CD4-positive, alpha-beta T cell (primary cell): ENCODE results near the gene NUAK1. TPM values are rescaled to one million over a fixed set of nuclear protein-coding genes. Genes with fewer than 3 reads are reported as not detected.

Experiments used
- ATAC-seq: fragments of 200-7000 bp; cut with Tn5 transposase; one replicate; pipeline ENCODE4 v1.10.0; 2022; ENCODE audit warnings: mild to moderate bottlenecking; ENCODE audit not compliant: poor library complexity
- CTCF ChIA-PET: fragments of 350-600 bp; sonication (Branson Sonifier 250); formaldehyde crosslinking; loops from one replicate; lab custom pipeline; 2021; ENCODE audit warnings: antibody characterized with exemption, inconsistent platforms; lab: Charles Lee
- POLR2A ChIA-PET: fragments of 350-600 bp; sonication (Branson Sonifier 250); formaldehyde crosslinking; loops from one replicate; lab custom pipeline; 2021; ENCODE audit warnings: antibody characterized with exemption, inconsistent platforms; lab: Charles Lee
- DNase-seq, 14 experiments: peaks; one replicate each; pipeline ENCODE4 v3.0.0-alpha.2; 2013 to 2020; ENCODE audit warnings: mixed read lengths in 2 of 14
- H3K27ac ChIP-seq, 2 donors: one replicate each; pipeline versions ENCODE4 v1.5.1 to v1.7.0; 2013; ENCODE audit warnings: low read length in 2 of 2, low read depth in 1 of 2, mild to moderate bottlenecking in 1 of 2
- H3K27me3 ChIP-seq, 2 experiments: 1 replicate in 1 of 2; 2 replicates in 1 of 2; pipeline versions ENCODE4 v1.6.1 to v1.7.0; 2013; ENCODE audit warnings: low read length in 2 of 2, control low read depth in 1 of 2, mild to moderate bottlenecking in 1 of 2, moderate library complexity in 1 of 2; ENCODE audit not compliant: insufficient read depth in 2 of 2, control insufficient read depth in 1 of 2
- H3K36me3 ChIP-seq: one replicate; pipeline ENCODE4 v1.6.1; 2013; ENCODE audit warnings: low read length, control low read depth; ENCODE audit not compliant: insufficient read depth
- H3K4me1 ChIP-seq: one replicate; pipeline ENCODE4 v1.6.1; 2013; ENCODE audit warnings: low read length, control low read depth; ENCODE audit not compliant: insufficient read depth
- H3K4me3 ChIP-seq: one replicate; pipeline ENCODE4 v1.5.1; 2013; ENCODE audit warnings: mild to moderate bottlenecking, low read length, moderate library complexity
- H3K9me3 ChIP-seq, 2 experiments: 1 replicate in 1 of 2; 2 replicates in 1 of 2; pipeline versions ENCODE4 v1.6.1 to v1.7.0; 2013; ENCODE audit warnings: low read length in 2 of 2, mild to moderate bottlenecking in 2 of 2, control low read depth in 1 of 2, moderate library complexity in 1 of 2; ENCODE audit not compliant: control insufficient read depth in 1 of 2, insufficient read depth in 1 of 2
- H3K27ac Mint-ChIP-seq: one replicate; pipeline ENCODE4 v1.8.0; 2020; ENCODE audit warnings: mixed read lengths
- H3K27me3 Mint-ChIP-seq: one replicate; pipeline ENCODE4 v1.8.0; 2021; ENCODE audit warnings: mixed read lengths
- H3K36me3 Mint-ChIP-seq: one replicate; pipeline ENCODE4 v1.8.0; 2021; ENCODE audit warnings: low read depth, mixed read lengths
- H3K4me1 Mint-ChIP-seq: one replicate; pipeline ENCODE4 v1.8.0; 2021; ENCODE audit warnings: low read depth, mixed read lengths
- H3K4me3 Mint-ChIP-seq: one replicate; pipeline ENCODE4 v1.8.0; 2020; ENCODE audit warnings: mild to moderate bottlenecking, mixed read lengths
- H3K9me3 Mint-ChIP-seq: one replicate; pipeline ENCODE4 v1.8.0; 2020; ENCODE audit warnings: mixed read lengths
- CTCF ChIP-seq: fragments of 200-600 bp; IDR thresholded peaks from one replicate; pipeline ENCODE4 v1.8.0; 2022; ENCODE audit warnings: antibody characterized with exemption, mild to moderate bottlenecking
- intact Hi-C, 2 experiments: fragments of 100-400 bp; cut with DNase I in 1 of 2; cut with micrococcal nuclease in 1 of 2; formaldehyde crosslinking; loops; one replicate each; pipeline versions ENCODE4 v1.15.1 to v1.9.0; 2023 to 2025; cut with DNase I, micrococcal nuclease
- total RNA-seq, 174 experiments: library from RNA in 2 of 174; stranded (reverse) in 2 of 174; gene quantifications; one replicate each; pipeline ENCODE4 v1.2.3 and lab custom pipeline; 2021 to 2026

NUAK1 gene
- total RNA-seq, 2 experiments from 2014 or later = 0.16 TPM; not detected in 1

GRCh38 chr12:106091446-106091820 is 47.3 kb downstream of the NUAK1 start:
- intact Hi-C loops = no loop called here
- no peaks in the 10 kb centered on the region for H3K36me3 Mint-ChIP-seq
- TF ChIP-seq CTCF = no peak
- H3K27me3 Mint-ChIP-seq = peaks cover 9% of the 10 kb centered on the region
- H3K4me1 Mint-ChIP-seq = no peaks in the 10 kb centered on the region
- H3K4me3 Mint-ChIP-seq = no peak overlapping the region
- Histone ChIP-seq H3K36me3 (no peaks in the 10 kb centered on the region), H3K27ac (no peak overlapping the region), H3K4me1 (no peaks in the 10 kb centered on the region), H3K9me3 (no peaks in the 10 kb centered on the region), H3K4me3 (no peak overlapping the region), H3K27me3 (peaks cover 0 to 3% of the 10 kb centered on the region in 2 experiments)
- H3K27ac Mint-ChIP-seq = no peak overlapping the region
- ChIA-PET POLR2A (no interaction called here), CTCF (no interaction called here)
- no peak for DNase-seq
- no peaks in the 10 kb centered on the region for H3K9me3 Mint-ChIP-seq
- ATAC-seq = no peak

- Mint-ChIP-seq H3K36me3 (no peaks in the 10 kb centered on the region), H3K27me3 (peaks cover 9% of the 10 kb centered on the region), H3K9me3 (no peaks in the 10 kb centered on the region), H3K4me1 (no peaks in the 10 kb centered on the region), H3K27ac (no peak overlapping the region), H3K4me3 (no peak overlapping the region)
- ChIA-PET POLR2A (no interaction called here), CTCF (no interaction called here)
- TF ChIP-seq CTCF = no peak
- ATAC-seq = no peak
- no peak for DNase-seq
- H3K27me3 ChIP-seq = peaks cover 0 to 3% of the 10 kb centered on the region in 2 experiments
- no peak overlapping the region for H3K27ac ChIP-seq
- no peak overlapping the region for H3K4me3 ChIP-seq
- H3K36me3 ChIP-seq = no peaks in the 10 kb centered on the region
- intact Hi-C loops = no loop called here
- no peaks in the 10 kb centered on the region for H3K9me3 ChIP-seq
- H3K4me1 ChIP-seq = no peaks in the 10 kb centered on the region
Measured at GRCh38 chr12:106090591-106091445, 47.9 kb downstream of the NUAK1 start.

- no peaks in the 10 kb centered on the region for H3K9me3 Mint-ChIP-seq
- no peak overlapping the region for H3K27ac ChIP-seq
- no peak overlapping the region for H3K27ac Mint-ChIP-seq
- ATAC-seq (no peak), DNase-seq (no peak)
- H3K4me3 Mint-ChIP-seq = no peak overlapping the region
- intact Hi-C loops = no loop called here
- H3K4me1 ChIP-seq = no peaks in the 10 kb centered on the region
- ChIA-PET CTCF (no interaction called here), POLR2A (no interaction called here)
- H3K36me3 ChIP-seq = no peaks in the 10 kb centered on the region
- no peaks in the 10 kb centered on the region for H3K9me3 ChIP-seq
- TF ChIP-seq CTCF = no peak
- H3K27me3 ChIP-seq = peaks cover 0 to 3% of the 10 kb centered on the region in 2 experiments
- H3K27me3 Mint-ChIP-seq = peaks cover 13% of the 10 kb centered on the region
- no peaks in the 10 kb centered on the region for H3K4me1 Mint-ChIP-seq
- no peak overlapping the region for H3K4me3 ChIP-seq
- no peaks in the 10 kb centered on the region for H3K36me3 Mint-ChIP-seq
Measured at GRCh38 chr12:106089935-106090334, 48.8 kb downstream of the NUAK1 start.
